ENCODE results near the gene NEURL3. TPM values are rescaled to one million over a fixed set of nuclear protein-coding genes. Genes with fewer than 3 reads are reported as not detected.

Gene NEURL3
- total and polyA plus RNA-seq, 9 of the 15 experiments (the other 6 are each of a cell fraction or from before 2014, with no cell fraction given) = not detected

GRCh38 chr2:96537066-96537733, 32.0 kb upstream of the NEURL3 start (continued):
- no peak for TF ChIP-seq CHD7 (IDR thresholded peaks at IDR 0.05; ENCODE audit: low read depth, low read length)
- TF ChIP-seq ZNF316 (IDR thresholded peaks at IDR 0.05) = no peak
- no peak for TF ChIP-seq TEAD1 (CRISPR knock-in tag; IDR thresholded peaks at IDR 0.05)
- TF ChIP-seq GTF2F1 (IDR thresholded peaks at IDR 0.05; ENCODE audit: low read depth, low read length) = no peak
- no peak for TF ChIP-seq ZNF445 (CRISPR knock-in tag; IDR thresholded peaks at IDR 0.05; ENCODE audit: low read depth)
- peak; percentile 20; the same call in 1 of the 2 replicates for TF ChIP-seq USF1 (CRISPR knock-in tag; IDR thresholded peaks at IDR 0.05)
- TF ChIP-seq PRDM10 (IDR thresholded peaks at IDR 0.05; ENCODE audit: partially characterized antibody) = no peak
- no peak for TF ChIP-seq IFI16 (CRISPR knock-in tag; IDR thresholded peaks at IDR 0.05)
- TF ChIP-seq ADNP (tag; IDR thresholded peaks at IDR 0.05) = no peak

Measured in K562 (cell line).